Stimulated activated CD8-positive, alpha-beta memory T cell treated with anti-CD3 and anti-CD28 coated beads, Interleukin-4, amount 100 ng/mL, for 24 hours (primary cell): ENCODE measurements around the gene PPP1R15A.
"Not testable (repeated sequence)": the region's sequence is repeated elsewhere in the genome, so short reads cannot be mapped to it uniquely, and the experiment has no call there.

Experiments
- DNase-seq: peaks from one replicate; pipeline ENCODE4 v3.0.0-alpha.2; 2020; ENCODE audit warnings: low read depth

The PPP1R15A gene

DNA sequence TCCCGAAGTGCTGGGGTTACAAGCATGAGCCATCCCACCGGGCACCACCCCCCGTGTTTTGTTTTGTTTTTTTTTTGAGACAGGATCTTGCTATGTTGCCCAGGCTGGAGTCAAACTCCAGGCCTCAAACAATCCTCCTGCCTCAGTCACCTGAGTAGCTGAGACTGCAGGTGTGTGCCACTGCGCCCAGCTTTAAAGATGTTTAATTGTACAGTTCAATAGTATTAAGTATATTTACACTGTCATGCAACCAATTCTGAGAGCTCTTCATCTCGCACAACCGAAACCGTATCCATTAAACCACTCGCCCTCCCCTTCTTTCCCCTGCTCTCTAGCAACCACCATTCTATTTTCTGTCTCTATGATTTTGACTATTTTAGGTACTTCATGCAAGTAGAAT is 43.5 kb downstream of the PPP1R15A start:
- no peak for DNase-seq

DNA sequence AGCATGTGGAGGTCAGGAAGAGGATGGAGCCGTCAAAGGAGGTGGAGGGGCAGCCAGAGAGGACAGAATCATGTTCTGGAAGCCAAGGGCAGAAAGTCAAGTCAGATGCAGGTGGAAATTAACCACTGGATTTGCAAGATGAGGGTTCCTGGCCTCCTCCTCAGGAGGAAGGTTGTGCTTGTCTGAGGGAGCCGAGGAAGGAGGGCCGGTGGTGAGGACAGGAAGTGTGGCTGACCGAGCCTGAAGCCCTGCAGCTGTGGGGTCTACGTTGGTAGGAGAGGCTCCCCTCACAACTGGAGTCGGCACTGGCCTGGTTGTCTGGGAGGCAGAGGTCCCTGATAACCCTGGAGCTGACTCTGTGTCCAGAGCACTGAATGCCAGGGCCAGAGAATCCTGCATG is 45.9 kb downstream of the PPP1R15A start:
- no peak for DNase-seq

- DNase-seq: no peak
These were observed 46.6 kb downstream of the PPP1R15A start for GRCh38 chr19:48918801-48919247.

- not testable (repeated sequence) for DNase-seq
These were observed 47.0 kb downstream of the PPP1R15A start for GRCh38 chr19:48919271-48919670.

DNA sequence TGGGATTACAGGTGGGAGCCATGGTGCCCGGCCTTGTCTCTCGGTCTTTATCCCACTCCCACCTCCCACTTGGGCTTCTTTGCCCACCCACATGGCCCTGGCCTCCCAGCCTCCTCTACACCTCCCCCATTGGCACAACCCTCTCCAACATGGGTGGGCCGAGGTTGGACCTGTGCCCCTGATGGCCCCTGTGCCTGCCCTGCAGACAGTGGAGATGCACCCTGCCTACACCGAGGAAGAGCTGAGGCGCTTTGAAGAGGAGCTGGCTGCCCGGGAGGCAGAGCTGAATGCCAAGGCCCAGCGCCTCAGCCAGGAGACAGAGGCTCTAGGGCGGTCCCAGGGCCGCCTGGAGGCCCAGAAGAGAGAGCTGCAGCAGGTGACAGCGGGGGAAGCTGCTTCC is 48.7 kb downstream of the PPP1R15A start:
- no peak for DNase-seq

DNA sequence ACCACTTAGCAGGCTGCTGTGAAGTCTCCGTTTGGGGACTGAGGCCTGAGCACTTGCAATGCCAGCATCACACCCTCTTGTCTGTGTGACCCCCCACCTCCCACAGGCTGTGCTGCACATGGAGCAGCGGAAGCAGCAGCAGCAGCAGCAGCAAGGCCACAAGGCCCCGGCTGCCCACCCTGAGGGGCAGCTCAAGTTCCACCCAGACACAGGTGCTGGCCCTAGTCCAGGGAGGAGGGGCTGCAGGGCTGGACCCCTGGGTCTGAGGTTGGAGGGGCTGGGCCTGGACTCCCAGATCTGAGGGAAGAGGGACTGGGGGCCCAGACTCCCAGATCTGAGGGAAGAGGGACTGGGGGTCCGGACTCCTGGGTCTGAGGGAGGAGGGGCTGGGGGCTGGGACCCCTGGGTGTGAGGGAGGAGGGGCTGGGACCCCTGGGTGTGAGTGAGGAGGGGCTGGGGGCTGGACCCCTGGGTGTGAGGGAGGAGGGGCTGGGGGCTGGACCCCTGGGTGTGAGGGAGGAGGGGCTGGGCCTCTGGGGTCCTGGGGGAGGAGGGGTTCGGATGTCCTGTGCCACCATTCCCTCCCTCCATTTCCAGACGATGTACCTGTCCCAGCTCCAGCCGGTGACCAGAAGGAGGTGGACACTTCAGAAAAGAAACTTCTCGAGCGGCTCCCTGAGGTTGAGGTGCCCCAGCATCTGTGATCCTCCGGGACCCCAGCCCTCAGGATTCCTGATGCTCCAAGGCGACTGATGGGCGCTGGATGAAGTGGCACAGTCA is 49.7 kb downstream of the PPP1R15A start:
- DNase-seq: no peak

DNA sequence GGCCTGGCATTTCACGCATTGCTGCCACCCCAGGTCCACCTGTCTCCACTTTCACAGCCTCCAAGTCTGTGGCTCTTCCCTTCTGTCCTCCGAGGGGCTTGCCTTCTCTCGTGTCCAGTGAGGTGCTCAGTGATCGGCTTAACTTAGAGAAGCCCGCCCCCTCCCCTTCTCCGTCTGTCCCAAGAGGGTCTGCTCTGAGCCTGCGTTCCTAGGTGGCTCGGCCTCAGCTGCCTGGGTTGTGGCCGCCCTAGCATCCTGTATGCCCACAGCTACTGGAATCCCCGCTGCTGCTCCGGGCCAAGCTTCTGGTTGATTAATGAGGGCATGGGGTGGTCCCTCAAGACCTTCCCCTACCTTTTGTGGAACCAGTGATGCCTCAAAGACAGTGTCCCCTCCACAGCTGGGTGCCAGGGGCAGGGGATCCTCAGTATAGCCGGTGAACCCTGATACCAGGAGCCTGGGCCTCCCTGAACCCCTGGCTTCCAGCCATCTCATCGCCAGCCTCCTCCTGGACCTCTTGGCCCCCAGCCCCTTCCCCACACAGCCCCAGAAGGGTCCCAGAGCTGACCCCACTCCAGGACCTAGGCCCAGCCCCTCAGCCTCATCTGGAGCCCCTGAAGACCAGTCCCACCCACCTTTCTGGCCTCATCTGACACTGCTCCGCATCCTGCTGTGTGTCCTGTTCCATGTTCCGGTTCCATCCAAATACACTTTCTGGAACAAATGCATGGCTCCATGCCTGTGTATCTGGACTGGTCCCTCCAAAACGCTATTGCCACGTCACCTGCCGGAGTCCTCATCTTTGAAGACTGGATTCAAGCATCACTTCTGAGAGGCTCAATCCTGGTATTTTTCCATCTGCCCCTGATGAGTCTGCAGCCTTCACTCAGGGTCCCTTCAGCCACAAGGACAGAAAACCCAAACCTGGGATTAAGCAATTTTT is 50.6 kb downstream of the PPP1R15A start:
- DNase-seq: no peak

GRCh38 chr19:48925240-48925843 is 53.1 kb downstream of the PPP1R15A start:
- DNase-seq: no peak
